ENCODE results near the gene GRID2. TPM values are rescaled to one million over a fixed set of nuclear protein-coding genes. Genes with fewer than 3 reads are reported as not detected.

The GRID2 gene
- polyA plus RNA-seq, 1 experiment, result not detected

GRCh38 chr4:92961881-92962280, 658.1 kb downstream of the GRID2 start:
- POLR2A ChIA-PET, result no interaction called here

GRCh38 chr4:92962831-92963230, 659.1 kb downstream of the GRID2 start:
- ChIA-PET CTCF (no interaction called here), POLR2A (interaction anchor here (0.6 kb wide), 1 partner anchor 10 kb away, joined by 5 read pairs; no protein-coding TSS in a partner anchor)
- DNase-seq (ENCODE audit: low read depth), result no peak
- Histone ChIP-seq H3K36me3 (ENCODE audit: control insufficient read depth, insufficient read depth, low read length) (no peaks in the 10 kb centered on the region), H3K27me3 (ENCODE audit: control insufficient read depth, insufficient read depth, low read length) (no peaks in the 10 kb centered on the region), H3K4me3 (ENCODE audit: low read depth, low read length) (no peak overlapping the region)
- TF ChIP-seq CTCF (IDR thresholded peaks at IDR 0.05; ENCODE audit: insufficient read depth, low read depth, low read length), result no peak

More at GRCh38 chr4:92961881-92962280, 658.1 kb downstream of the GRID2 start:
- Histone ChIP-seq H3K36me3 (ENCODE audit: control insufficient read depth, insufficient read depth, low read length) (no peaks in the 10 kb centered on the region), H3K27me3 (ENCODE audit: control insufficient read depth, insufficient read depth, low read length) (no peaks in the 10 kb centered on the region), H3K4me3 (ENCODE audit: low read depth, low read length) (no peak overlapping the region)
- TF ChIP-seq CTCF (IDR thresholded peaks at IDR 0.05; ENCODE audit: insufficient read depth, low read depth, low read length), result no peak
- DNase-seq (ENCODE audit: low read depth), result no peak
- CTCF ChIA-PET, result no interaction called here

GRCh38 chr4:92968556-92968955, 664.8 kb downstream of the GRID2 start:
- DNase-seq (ENCODE audit: low read depth), result peak; percentile 19
- ChIA-PET POLR2A (no interaction called here), CTCF (no interaction called here)
- no peaks in the 10 kb centered on the region for H3K36me3 ChIP-seq (ENCODE audit: control insufficient read depth, insufficient read depth, low read length)
- TF ChIP-seq CTCF (IDR thresholded peaks at IDR 0.05; ENCODE audit: insufficient read depth, low read depth, low read length), result no peak
- H3K4me3 ChIP-seq (ENCODE audit: low read depth, low read length), result no peak overlapping the region
- no peaks in the 10 kb centered on the region for H3K27me3 ChIP-seq (ENCODE audit: control insufficient read depth, insufficient read depth, low read length)

- Histone ChIP-seq H3K4me3 (ENCODE audit: low read depth, low read length) (no peak overlapping the region), H3K36me3 (ENCODE audit: control insufficient read depth, insufficient read depth, low read length) (no peaks in the 10 kb centered on the region), H3K27me3 (ENCODE audit: control insufficient read depth, insufficient read depth, low read length) (no peaks in the 10 kb centered on the region)
- no peak for DNase-seq (ENCODE audit: low read depth)
- CTCF ChIA-PET, result no interaction called here
- POLR2A ChIA-PET, result no interaction called here
- TF ChIP-seq CTCF (IDR thresholded peaks at IDR 0.05; ENCODE audit: insufficient read depth, low read depth, low read length), result no peak
Observed at GRCh38 chr4:92968996-92969395, 665.2 kb downstream of the GRID2 start.

- peak; percentile 88 for DNase-seq (ENCODE audit: low read depth)
- CTCF ChIA-PET, result no interaction called here
- Histone ChIP-seq H3K27me3 (ENCODE audit: control insufficient read depth, insufficient read depth, low read length) (no peaks in the 10 kb centered on the region), H3K36me3 (ENCODE audit: control insufficient read depth, insufficient read depth, low read length) (no peaks in the 10 kb centered on the region), H3K4me3 (ENCODE audit: low read depth, low read length) (no peak overlapping the region)
- POLR2A ChIA-PET, result no interaction called here
- no peak for TF ChIP-seq CTCF (IDR thresholded peaks at IDR 0.05; ENCODE audit: insufficient read depth, low read depth, low read length)
Observed at GRCh38 chr4:92969650-92970379, 666.0 kb downstream of the GRID2 start.

Data from BJ (cell line).